RCC 7860 (cell line): Measurements from ENCODE around the gene DNAJC27.
A peak's percentile ranks its signal among the peaks of the same experiment; 100 is the strongest.
"Not testable (repeated sequence)": the region's sequence is repeated elsewhere in the genome, so short reads cannot be mapped to it uniquely, and the experiment has no call there.

ENCODE experiments used
- DNase-seq: peaks from one replicate; pipeline ENCODE4 v3.0.0-alpha.2; 2015; ENCODE audit warnings: low spot score
- FAIRE-seq: peaks from 2 replicates; lab custom pipeline; 2012; peaks lifted over from hg19 to GRCh38; lab: Jason Lieb, UNC

The DNAJC27 gene

GRCh38 chr2:24971536-24972314 lies at the start of gene DNAJC27:
DNAJC27 (minus strand) TSS chr2:24971955; CDS start chr2:24971904, 51 bp downstream.
- DNase-seq: peak; percentile 91
- no peak for FAIRE-seq

GRCh38 chr2:25018681-25019080 lies 46.9 kb upstream of the DNAJC27 start:
- FAIRE-seq (no peak), DNase-seq (no peak)

- FAIRE-seq (no peak), DNase-seq (no peak)
These were observed 42.9 kb upstream of the DNAJC27 start for GRCh38 chr2:25014631-25015030.

- FAIRE-seq, DNase-seq: not testable (repeated sequence)
These were observed 39.6 kb upstream of the DNAJC27 start for GRCh38 chr2:25011342-25011741.

GRCh38 chr2:25009954-25010353 lies 38.2 kb upstream of the DNAJC27 start:
- FAIRE-seq (no peak), DNase-seq (no peak)

- FAIRE-seq: no peak
These were observed 30.3 kb upstream of the DNAJC27 start for GRCh38 chr2:25002066-25002465.

GRCh38 chr2:25001325-25001637 lies 29.5 kb upstream of the DNAJC27 start:
- FAIRE-seq: no peak
- DNase-seq: no peak

More at GRCh38 chr2:25002066-25002465, 30.3 kb upstream of the DNAJC27 start:
- DNase-seq: no peak

- DNase-seq: no peak
- no peak for FAIRE-seq
These were observed 29.0 kb upstream of the DNAJC27 start for GRCh38 chr2:25000503-25001324.

GRCh38 chr2:25000036-25000435 lies 28.3 kb upstream of the DNAJC27 start:
- FAIRE-seq: no peak
- no peak for DNase-seq

- not testable (repeated sequence) for DNase-seq, FAIRE-seq
These were observed 27.3 kb upstream of the DNAJC27 start for GRCh38 chr2:24999097-24999496.

- FAIRE-seq: no peak
- DNase-seq: no peak
These were observed 22.5 kb upstream of the DNAJC27 start for GRCh38 chr2:24994146-24994724.

- FAIRE-seq: no peak
- DNase-seq: peak; percentile 10
These were observed 21.8 kb upstream of the DNAJC27 start for GRCh38 chr2:24993406-24994145.

GRCh38 chr2:24986372-24986771 lies 14.6 kb upstream of the DNAJC27 start:
- no peak for DNase-seq

GRCh38 chr2:24985511-24985910 lies 13.8 kb upstream of the DNAJC27 start:
- no peak for DNase-seq
- no peak for FAIRE-seq

More at GRCh38 chr2:24986372-24986771, 14.6 kb upstream of the DNAJC27 start:
- no peak for FAIRE-seq

- no peak for FAIRE-seq
- DNase-seq: no peak
These were observed 13.2 kb upstream of the DNAJC27 start for GRCh38 chr2:24984912-24985311.

- FAIRE-seq (no peak), DNase-seq (no peak)
These were observed 9.8 kb upstream of the DNAJC27 start for GRCh38 chr2:24981411-24982136.

GRCh38 chr2:24978661-24979060 lies 6.9 kb upstream of the DNAJC27 start:
- FAIRE-seq (no peak), DNase-seq (no peak)

GRCh38 chr2:24977631-24978030 lies 5.9 kb upstream of the DNAJC27 start:
- no peak for FAIRE-seq
- no peak for DNase-seq

- no peak for DNase-seq
- FAIRE-seq: no peak
These were observed 2.1 kb upstream of the DNAJC27 start for GRCh38 chr2:24973812-24974211.

GRCh38 chr2:24972315-24972961 lies 683 bp upstream of the DNAJC27 start:
- FAIRE-seq (no peak), DNase-seq (no peak)
